A549 (cell line): ENCODE results near the gene CPNE7. TPM values are rescaled to one million over a fixed set of nuclear protein-coding genes. Genes with fewer than 3 reads are reported as not detected.

Experiments
- ATAC-seq, 2 experiments: fragments of 200-7000 bp in 1 of 2; fragments of >200 bp in 1 of 2; cut with Nextera tagmentation in 1 of 2; cut with Tn5 transposase in 1 of 2; 3 replicates each; pipeline versions ENCODE4 v1.8.0 to v1.9.1; 2018 to 2020; ENCODE audit warnings: mild to moderate bottlenecking in 1 of 2, moderate library complexity in 1 of 2
- CTCF ChIA-PET: fragments of 300-600 bp; sonication (Branson Sonifier 250); formaldehyde crosslinking; extraction: SDS; loops from one replicate; lab custom pipeline; 2021; ENCODE audit warnings: antibody characterized with exemption, inconsistent platforms; lab: Yijun Ruan, JAX
- POLR2A ChIA-PET: fragments of 350-600 bp; formaldehyde crosslinking; extraction: SDS; loops from one replicate; lab custom pipeline; 2021; ENCODE audit warnings: antibody characterized with exemption, inconsistent platforms; lab: Yijun Ruan, JAX
- DNase-seq, 2 experiments: peaks; one replicate each; pipeline versions ENCODE4 v3.0.0 to v3.0.0-alpha.2; 2011 to 2016; ENCODE audit warnings: low read depth in 1 of 2, low spot score in 1 of 2
- FAIRE-seq: peaks from 2 replicates; lab custom pipeline; 2011; peaks lifted over from hg19 to GRCh38; lab: Jason Lieb, UNC
- H3K27ac ChIP-seq, 2 experiments: fragments of >200 bp; sonication (Bioruptor Twin); formaldehyde crosslinking; 3 replicates each; pipeline ENCODE4 v1.5.1; 2016 to 2017
- H3K4me1 ChIP-seq: fragments of >200 bp; sonication (Bioruptor Twin); formaldehyde crosslinking; 3 replicates; pipeline ENCODE4 v1.6.1; 2016
- H3K4me2 ChIP-seq: fragments of >200 bp; sonication (Bioruptor Twin); formaldehyde crosslinking; 3 replicates; pipeline ENCODE4 v1.6.1; 2016
- H3K4me3 ChIP-seq: fragments of >200 bp; sonication (Bioruptor Twin); formaldehyde crosslinking; 3 replicates; pipeline ENCODE4 v1.5.1; 2016
- H3K9me3 ChIP-seq: fragments of >200 bp; sonication (Bioruptor Twin); formaldehyde crosslinking; 3 replicates; pipeline ENCODE4 v1.6.1; 2016
- ATOH8 ChIP-seq: fragments of 250-450 bp; sonication (Bioruptor Pico); IDR thresholded peaks from 2 replicates; pipeline ENCODE4 v1.5.0; 2020; ENCODE audit warnings: low read depth, mild to moderate bottlenecking, moderate library complexity
- BHLHE40 ChIP-seq: IDR thresholded peaks from 2 replicates; pipeline ENCODE4 v1.6.1; 2012; ENCODE audit warnings: low read depth, low read length, inconsistent platforms
- CBX2 ChIP-seq: fragments of 200-600 bp; sonication (generic); IDR thresholded peaks from 2 replicates; pipeline ENCODE4 v1.6.1; 2016; ENCODE audit warnings: low read depth, mild to moderate bottlenecking, borderline replicate concordance
- CHD2 ChIP-seq: fragments of 150-350 bp; IDR thresholded peaks from 2 replicates; pipeline ENCODE4 v1.6.1; 2014; ENCODE audit warnings: low read length; ENCODE audit not compliant: partially characterized antibody
- CHD4 ChIP-seq: fragments of 200-600 bp; sonication (generic); IDR thresholded peaks from 2 replicates; pipeline ENCODE4 v1.6.1; 2016; ENCODE audit warnings: antibody characterized with exemption, mild to moderate bottlenecking, borderline replicate concordance
- E2F6 ChIP-seq: IDR thresholded peaks from 2 replicates; pipeline ENCODE4 v1.6.1; 2012; ENCODE audit warnings: low read depth, borderline replicate concordance
- FOSB ChIP-seq: fragments of 250-450 bp; sonication (Bioruptor Pico); IDR thresholded peaks from 2 replicates; pipeline ENCODE4 v1.5.0; 2020; ENCODE audit warnings: mild to moderate bottlenecking, moderate library complexity
- FOXS1 ChIP-seq: fragments of 250-450 bp; sonication (Bioruptor Pico); IDR thresholded peaks from 2 replicates; pipeline ENCODE4 v1.5.0; 2020; ENCODE audit warnings: mild to moderate bottlenecking, moderate library complexity
- GATA3 ChIP-seq: IDR thresholded peaks from 2 replicates; pipeline ENCODE4 v1.6.1; 2012; ENCODE audit warnings: borderline replicate concordance
- HMGXB4 ChIP-seq: fragments of 250-450 bp; sonication (Bioruptor Pico); IDR thresholded peaks from 2 replicates; pipeline ENCODE4 v1.5.0; 2021; ENCODE audit warnings: mild to moderate bottlenecking, moderate library complexity, borderline replicate concordance
- KDM1A ChIP-seq: fragments of 200-600 bp; sonication (generic); IDR thresholded peaks from 2 replicates; pipeline ENCODE4 v1.6.1; 2016; ENCODE audit warnings: low read depth, mild to moderate bottlenecking
- MAZ ChIP-seq: fragments of 150-350 bp; IDR thresholded peaks from 2 replicates; pipeline ENCODE4 v1.6.1; 2014; ENCODE audit warnings: antibody characterized with exemption, low read depth, low read length, borderline replicate concordance
- NFE2L2 ChIP-seq: fragments of 150-350 bp; conservative IDR thresholded peaks from 2 replicates; pipeline ENCODE4 v1.6.1; 2014; ENCODE audit warnings: low read length
- POLR2AphosphoS2 ChIP-seq: conservative IDR thresholded peaks from 2 replicates; pipeline ENCODE4 v1.6.1; 2012; ENCODE audit warnings: low read length, improper control_type of control experiment, inconsistent platforms
- REST ChIP-seq: fragments of 200-600 bp; sonication (generic); IDR thresholded peaks from 2 replicates; pipeline ENCODE4 v1.6.1; 2016; ENCODE audit warnings: antibody characterized with exemption, mild to moderate bottlenecking, moderate library complexity
- SREBF2 ChIP-seq: fragments of 450-650 bp; IDR thresholded peaks from 2 replicates; pipeline ENCODE4 v1.6.1; 2014; ENCODE audit warnings: mild to moderate bottlenecking, moderate library complexity
- TFCP2L1 ChIP-seq: fragments of 250-450 bp; sonication (Bioruptor Pico); IDR thresholded peaks from 2 replicates; pipeline ENCODE4 v1.5.0; 2021; ENCODE audit warnings: mild to moderate bottlenecking
- TP53 ChIP-seq: fragments of 250-450 bp; sonication (Bioruptor Pico); IDR thresholded peaks from 2 replicates; pipeline ENCODE4 v1.5.0; 2021; ENCODE audit warnings: mild to moderate bottlenecking, moderate library complexity
- ZFP36 ChIP-seq: fragments of 450-650 bp; IDR thresholded peaks from 2 replicates; pipeline ENCODE4 v1.6.1; 2014; ENCODE audit warnings: borderline replicate concordance; ENCODE audit not compliant: partially characterized antibody
- ZSCAN20 ChIP-seq: fragments of 250-450 bp; sonication (Bioruptor Pico); IDR thresholded peaks from 2 replicates; pipeline ENCODE4 v1.8.0; 2022; ENCODE audit warnings: mild to moderate bottlenecking, moderate library complexity
- WGBS: methylation state at CpG from one replicate; pipeline ENCODE4 v1.1.6; 2017; ENCODE audit errors: missing lambda C conversion rate; 5-methylcytosine and 5-hydroxymethylcytosine counted together
- polyA plus RNA-seq, 4 experiments: library from polyadenylated mRNA; depleted of rRNA in 3 of 4; stranded (reverse); fragments of >200 nt; fragmentation: RNase III in 1 of 4; extraction: RNeasy Plus Mini Kit Qiagen cat#74134 plus additional on column Dnase treatment in 1 of 4; gene quantifications; 2 replicates in 3 of 4; 3 replicates in 1 of 4; pipeline ENCODE4 v1.2.3, GENCODE V29; 2011 to 2017

CPNE7 gene
- polyA plus RNA-seq, 2 of the 4 experiments (the other 2 are of a cell fraction) = 22.8 to 45.2 TPM

GRCh38 chr16:89583895-89584644, 8.5 kb downstream of the CPNE7 start:
- Histone ChIP-seq H3K27ac (no peak overlapping the region; a peak in 1 of 6 replicates), H3K9me3 (no peaks in the 10 kb centered on the region), H3K4me2 (no peak overlapping the region), H3K4me1 (peaks cover 22% of the 10 kb centered on the region)
- FAIRE-seq (no peak), ATAC-seq (no peak; a peak in 1 of 6 replicates), DNase-seq (no peak)
- WGBS = 94% methylated on average over 19 of the region's 49 CpGs
- ChIA-PET CTCF (interaction anchor here (1.6 to 3.8 kb wide), 4 partner anchors 16 to 84 kb away, joined by 4 to 17 read pairs (median 8); no protein-coding TSS in a partner anchor), POLR2A (no interaction called here)
- no peak for TF ChIP-seq SREBF2
- TF ChIP-seq CBX2 = no peak
- TF ChIP-seq BHLHE40 = no peak
- TF ChIP-seq NFE2L2 = no peak
- TF ChIP-seq TP53 (CRISPR knock-in tag) = no peak
- TF ChIP-seq POLR2AphosphoS2 = no peak
- TF ChIP-seq HMGXB4 (CRISPR knock-in tag) = no peak
- no peak for TF ChIP-seq FOXS1 (CRISPR knock-in tag)
- no peak for TF ChIP-seq TFCP2L1 (CRISPR knock-in tag)
- TF ChIP-seq FOSB = no peak
- TF ChIP-seq E2F6 = no peak
- no peak for TF ChIP-seq CHD2
- TF ChIP-seq GATA3 = no peak
- TF ChIP-seq, all 56 proteins: peak for 0
- H3K4me3 ChIP-seq = no peak overlapping the region

GRCh38 chr16:89584768-89585549, 9.4 kb downstream of the CPNE7 start:
- peak overlapping the region in 1 of 2 experiments; percentile 4; a peak in 1 of 6 replicates for H3K27ac ChIP-seq
- WGBS = 86% methylated on average over 22 of the region's 25 CpGs
- POLR2A ChIA-PET = no interaction called here
- H3K4me2 ChIP-seq = no peak overlapping the region
- TF ChIP-seq MAZ (no peak), ZFP36 (no peak), KDM1A (no peak), CHD4 (no peak), E2F6 (no peak), ATOH8 (CRISPR knock-in tag) (no peak), ZSCAN20 (CRISPR knock-in tag) (no peak), REST (no peak)
- DNase-seq (no peak), ATAC-seq (no peak), FAIRE-seq (no peak)
- no peak overlapping the region for H3K4me3 ChIP-seq
- no peaks in the 10 kb centered on the region for H3K9me3 ChIP-seq
- CTCF ChIA-PET = interaction anchor here (1.1 to 3.8 kb wide), 4 partner anchors 10 to 83 kb away, joined by 4 to 17 read pairs (median 8); partner anchors contain the start of gene CPNE7
- H3K4me1 ChIP-seq = peaks cover 22% of the 10 kb centered on the region
